Inferior parietal cortex (tissue), 1 donor: ENCODE measurements around the gene SLC9A5.

ENCODE experiments used
- DNase-seq: peaks from one replicate; pipeline ENCODE4 v3.0.0-alpha.2; 2016; ENCODE audit errors: extremely low spot score

The SLC9A5 gene

GRCh38 chr16:67213197-67214019 lies 35.4 kb upstream of the SLC9A5 start:
- DNase-seq, result no peak

DNA sequence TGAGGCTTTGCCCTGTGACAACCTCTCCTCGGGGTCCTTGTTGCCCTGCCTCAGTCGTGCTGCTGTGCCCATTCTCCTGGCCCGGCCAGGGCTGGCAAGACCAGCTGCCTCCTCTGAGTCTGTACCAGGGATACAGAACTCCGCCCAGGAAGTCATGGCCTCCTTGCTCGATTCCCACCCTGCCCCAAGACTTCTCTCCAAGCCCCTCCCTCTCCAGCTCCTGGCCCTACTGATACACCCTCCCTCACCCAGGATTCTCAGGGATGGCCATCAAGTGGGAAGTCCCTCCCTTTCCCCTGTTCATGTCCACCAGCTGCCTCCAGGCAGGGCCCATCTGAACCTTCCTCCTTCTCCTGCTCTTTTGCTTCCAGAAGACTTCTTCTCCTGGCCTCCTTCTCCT lies 33.1 kb upstream of the SLC9A5 start:
- DNase-seq, result no peak

DNA sequence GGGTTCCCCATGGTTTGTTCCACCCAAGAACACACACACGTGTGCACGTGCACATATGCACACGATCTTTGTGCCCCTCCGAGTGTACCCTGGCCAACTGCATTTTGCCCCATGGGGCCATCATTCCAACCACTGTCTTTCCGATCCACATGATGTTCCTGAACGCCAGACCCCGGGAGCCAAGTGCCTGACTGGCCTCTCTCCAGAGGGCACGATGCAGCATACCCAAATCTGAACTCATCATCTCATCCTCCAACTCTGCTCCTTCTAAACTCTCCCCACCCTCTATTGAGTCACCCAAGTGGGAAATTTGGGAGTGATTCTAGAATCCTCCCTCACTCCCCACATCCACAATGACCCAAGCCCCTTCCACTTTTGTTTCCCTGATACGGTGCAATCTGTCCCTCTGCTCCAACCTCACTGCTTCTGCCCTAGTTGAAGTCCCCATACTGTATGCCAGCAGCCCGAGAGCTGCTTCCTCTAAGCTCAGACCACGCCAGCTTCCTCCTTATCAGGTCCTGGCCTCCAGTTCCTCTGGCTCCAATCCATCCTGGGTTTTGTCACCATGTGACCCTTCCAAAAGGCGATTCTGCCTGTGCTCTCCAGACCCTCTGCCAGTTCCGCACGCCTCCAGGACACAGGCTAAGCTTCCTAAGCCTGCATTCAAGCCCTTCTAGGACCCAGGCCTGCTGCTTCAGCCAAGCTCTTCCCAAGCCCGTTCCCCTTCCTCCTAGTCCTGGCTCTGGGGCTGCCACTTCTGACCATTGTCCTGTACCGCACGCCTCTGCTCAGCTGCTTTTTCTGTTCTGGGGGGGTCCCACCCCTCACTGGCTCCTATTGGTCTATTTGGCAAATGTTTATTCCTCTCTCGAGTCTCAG lies 31.9 kb upstream of the SLC9A5 start:
- DNase-seq, result peak; percentile 25

GRCh38 chr16:67223992-67224391 lies 24.8 kb upstream of the SLC9A5 start:
- DNase-seq, result no peak

- DNase-seq, result no peak
Measured at GRCh38 chr16:67226295-67226803, 22.4 kb upstream of the SLC9A5 start.

DNA sequence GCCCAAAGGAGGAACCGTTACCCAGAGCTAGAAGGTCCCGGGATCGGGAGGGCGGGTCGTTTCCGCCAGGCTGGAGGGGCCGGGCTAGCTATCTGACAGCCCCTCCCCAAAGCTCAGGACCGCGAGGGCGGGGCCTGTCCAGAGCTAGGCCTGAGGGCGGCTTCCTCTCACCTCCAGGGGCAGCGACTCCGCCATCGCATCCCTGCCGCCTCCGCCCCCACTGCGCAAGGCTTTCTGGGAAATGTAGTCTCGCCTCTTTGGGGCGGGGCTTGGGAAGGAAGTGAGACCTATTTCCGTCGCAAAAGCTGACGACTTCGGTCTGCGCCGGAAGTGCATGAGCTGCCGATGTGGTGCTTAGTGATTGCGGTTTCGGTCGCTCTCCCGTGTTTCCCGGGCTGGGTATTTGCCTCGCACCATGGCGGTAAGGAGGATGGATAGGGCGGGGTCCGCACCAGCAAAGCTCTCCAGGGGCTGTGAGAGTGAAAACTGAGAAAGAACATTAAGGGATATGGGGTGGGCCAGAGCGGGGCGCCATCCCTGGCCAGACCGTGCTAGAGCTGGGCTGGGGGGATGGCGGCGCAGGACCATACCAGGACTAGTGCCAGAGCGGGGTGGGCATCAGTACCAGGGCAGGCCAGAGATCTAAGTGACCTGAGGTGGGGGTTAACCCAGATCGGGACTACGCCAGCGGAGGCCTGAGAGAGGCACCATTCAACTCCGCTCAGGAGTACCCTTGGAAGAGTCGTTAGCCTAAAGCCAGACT lies 21.8 kb upstream of the SLC9A5 start, which contains the start of gene TMEM208:
Gene TMEM208, plus strand, starts transcription at position 327 of the 763 bp plus-strand sequence. Its CDS starts 89 bp downstream, at position 416.
- peak; percentile 99 for DNase-seq

GRCh38 chr16:67227567-67227921 lies 21.2 kb upstream of the SLC9A5 start:
- no peak for DNase-seq

- DNase-seq, result no peak
Measured at GRCh38 chr16:67228034-67228785, 20.6 kb upstream of the SLC9A5 start.

DNA sequence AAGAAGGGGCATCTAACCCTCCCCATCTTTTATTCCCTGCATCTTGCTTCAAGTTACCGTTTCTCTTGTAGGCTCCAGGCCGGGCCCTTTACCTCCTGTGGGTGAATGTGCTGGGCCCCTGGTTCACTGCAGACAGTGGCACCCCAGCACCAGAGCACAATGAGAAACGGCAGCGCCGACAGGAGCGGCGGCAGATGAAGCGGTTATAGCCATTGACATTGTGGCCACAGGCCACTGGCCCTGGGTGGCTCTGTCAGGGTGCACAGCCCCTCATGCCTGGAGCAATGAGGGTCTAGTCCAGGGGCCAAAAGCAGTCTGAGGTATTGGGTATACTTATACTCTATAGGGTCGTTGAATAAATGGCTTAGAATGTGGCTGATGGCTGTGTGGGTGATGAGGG lies 19.9 kb upstream of the SLC9A5 start:
- no peak for DNase-seq

DNA sequence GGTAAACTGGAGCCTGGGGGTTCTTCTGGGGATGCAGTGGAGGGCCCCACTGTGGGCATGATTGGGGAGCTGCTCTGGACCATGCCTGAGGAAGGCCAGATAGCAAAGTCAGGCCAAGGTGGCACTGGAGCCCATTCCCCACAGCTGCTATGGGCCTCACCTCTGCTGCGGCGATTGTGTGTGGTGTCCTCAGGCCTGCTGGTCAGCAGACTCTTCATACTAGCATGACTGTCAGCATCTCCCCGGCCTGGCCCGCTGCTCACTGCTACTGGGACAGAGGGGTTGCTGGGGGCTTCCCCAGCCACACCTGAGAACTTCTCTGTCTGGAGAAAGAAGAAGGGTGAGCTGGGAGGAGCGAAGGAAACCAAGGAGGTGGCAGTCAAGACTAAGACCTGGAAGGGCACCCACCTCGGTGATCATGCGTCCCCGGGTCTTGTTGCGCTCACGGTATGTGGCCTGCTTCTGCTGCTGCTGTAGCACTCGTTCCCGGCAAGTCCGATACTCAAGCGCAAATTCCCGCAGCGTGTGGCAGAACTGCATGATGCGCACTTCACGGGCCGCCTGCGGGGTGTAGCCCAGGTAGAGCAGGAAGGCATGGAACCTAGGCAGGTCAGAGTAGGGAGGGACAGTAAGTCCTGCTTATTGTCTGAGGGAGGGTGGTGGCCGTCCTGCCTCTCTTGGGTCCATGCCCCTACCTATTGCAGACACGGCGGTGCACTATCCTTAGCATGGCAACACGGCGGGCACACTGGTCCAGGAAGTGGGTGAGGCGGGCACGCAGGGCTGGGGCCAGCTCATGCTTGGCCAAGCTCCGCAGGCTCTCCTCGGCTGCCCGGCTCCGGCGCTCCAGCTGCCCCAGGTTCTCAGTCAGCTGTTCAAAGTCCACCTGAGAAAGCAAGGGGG lies 18.6 kb upstream of the SLC9A5 start:
- DNase-seq, result no peak

- DNase-seq, result no peak
Measured at GRCh38 chr16:67230809-67231660, 17.7 kb upstream of the SLC9A5 start.

DNA sequence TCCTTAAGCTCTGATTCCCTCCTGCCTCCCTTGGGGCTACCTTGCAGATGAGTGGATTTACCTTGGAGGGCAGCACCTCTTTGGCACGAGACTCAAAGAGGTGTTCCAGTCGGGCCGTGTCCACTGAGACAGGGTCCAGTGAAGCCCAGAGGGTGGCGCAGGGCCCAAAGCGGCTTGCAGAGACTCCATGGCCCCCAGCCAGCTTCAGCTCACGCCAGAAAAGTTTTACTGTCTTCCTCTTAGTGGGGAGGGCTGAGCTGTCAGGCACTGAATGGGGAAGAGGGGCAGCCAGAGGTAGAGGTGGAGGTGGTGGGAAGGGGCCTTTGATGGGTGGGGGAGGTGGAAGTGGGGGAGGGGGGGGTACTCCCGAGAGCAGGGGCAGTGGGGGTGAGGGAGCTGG lies 15.2 kb upstream of the SLC9A5 start:
- DNase-seq, result no peak

DNA sequence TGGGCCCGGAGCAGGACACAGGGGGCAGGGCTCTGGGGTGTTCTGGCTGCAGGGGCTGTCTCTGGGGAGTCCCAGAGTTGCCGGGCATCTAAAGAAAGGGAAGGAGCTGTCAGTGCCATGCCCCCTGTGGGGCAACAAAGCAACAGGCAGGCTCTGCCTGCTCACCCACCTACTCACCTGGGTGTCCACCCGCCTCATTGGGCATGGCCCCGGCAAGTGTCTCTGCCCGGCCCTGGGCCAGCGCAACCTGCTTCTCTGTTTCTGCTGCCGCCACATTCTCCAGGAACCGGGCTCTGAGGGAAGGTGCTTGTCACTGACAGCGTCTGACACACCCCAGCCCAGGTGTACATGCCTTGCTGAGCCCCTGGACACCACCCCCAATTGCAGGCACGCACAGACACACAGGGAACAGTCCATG lies 14.6 kb upstream of the SLC9A5 start:
- no peak for DNase-seq

DNA sequence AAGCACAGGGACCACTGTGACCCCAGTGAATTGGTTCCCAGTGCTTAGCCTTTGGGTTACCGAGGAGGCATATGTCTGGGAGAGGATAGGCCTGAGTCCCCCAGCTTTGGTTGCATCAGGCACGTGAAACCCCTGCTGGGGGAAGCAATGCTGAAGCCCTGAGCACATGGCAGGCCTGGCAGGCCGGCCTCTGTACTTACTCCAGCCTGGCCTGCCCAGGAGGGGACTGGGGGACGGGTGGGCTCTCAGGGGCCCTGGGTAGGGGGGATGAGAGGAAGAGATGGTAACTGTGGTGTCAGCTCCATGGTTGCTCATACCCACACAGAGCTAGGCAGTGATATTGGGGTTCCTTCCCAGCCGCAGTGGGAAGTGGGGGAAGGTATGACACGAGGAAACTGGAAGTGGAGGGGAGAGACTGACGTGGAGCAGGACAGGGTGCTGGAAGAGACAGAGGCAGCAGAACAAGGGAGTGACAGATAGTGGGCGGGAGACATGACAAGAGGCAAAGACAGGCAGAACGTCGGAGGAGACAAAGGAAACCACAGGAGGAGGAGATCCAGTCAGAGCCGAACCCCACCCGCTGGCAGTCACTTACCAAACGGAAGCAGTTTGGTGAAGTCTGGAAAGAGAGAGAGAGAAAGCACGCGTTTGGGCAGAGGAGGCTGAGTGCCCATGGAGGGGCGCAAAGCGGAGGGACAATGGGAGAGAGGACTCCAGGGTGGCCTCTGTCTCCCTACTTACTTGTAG lies 12.8 kb upstream of the SLC9A5 start:
- no peak for DNase-seq

- no peak for DNase-seq
Measured at GRCh38 chr16:67236563-67237395, 12.0 kb upstream of the SLC9A5 start.

DNA sequence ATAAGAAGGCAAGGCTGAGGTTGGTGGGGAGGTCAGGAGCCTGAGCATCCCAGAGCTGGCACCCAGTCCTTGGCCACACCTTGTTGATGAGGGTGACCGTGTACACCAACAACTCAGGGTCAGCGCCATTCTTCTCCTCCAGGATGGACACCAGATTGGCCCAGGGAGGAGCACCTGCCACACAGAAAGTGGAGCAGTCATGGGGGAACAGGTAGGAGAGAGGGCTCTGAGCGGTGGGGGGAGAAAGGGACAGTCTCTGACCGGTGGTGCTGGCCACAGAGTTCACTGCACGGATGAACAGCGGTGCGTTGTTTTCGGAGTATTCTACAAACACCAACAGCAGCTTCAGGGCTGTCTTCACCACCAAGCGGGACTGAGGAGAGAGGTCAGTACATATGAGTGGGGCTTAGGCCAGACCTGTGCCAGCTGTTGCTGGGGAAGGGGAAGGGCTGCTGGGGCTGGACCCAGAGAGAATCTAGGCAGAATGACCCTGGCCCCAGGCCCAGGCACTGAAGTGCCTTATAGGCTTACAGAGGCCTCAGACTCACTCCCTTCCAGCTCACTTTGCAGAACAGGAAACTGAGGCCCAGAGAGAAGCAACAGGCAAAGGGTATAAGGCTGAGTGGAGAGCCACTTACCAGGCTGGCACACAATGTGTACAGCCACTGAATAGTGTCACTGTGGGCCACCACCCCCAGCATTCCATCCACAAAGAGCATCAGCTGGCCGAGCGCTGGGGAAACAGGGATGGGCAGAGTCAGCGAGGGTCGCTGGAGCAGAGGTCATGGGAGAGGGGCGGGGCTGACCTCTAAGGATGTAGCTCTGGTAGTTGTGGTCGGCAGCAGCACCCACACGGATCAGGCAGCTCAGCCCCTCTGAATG lies 11.1 kb upstream of the SLC9A5 start:
- DNase-seq, result no peak

DNA sequence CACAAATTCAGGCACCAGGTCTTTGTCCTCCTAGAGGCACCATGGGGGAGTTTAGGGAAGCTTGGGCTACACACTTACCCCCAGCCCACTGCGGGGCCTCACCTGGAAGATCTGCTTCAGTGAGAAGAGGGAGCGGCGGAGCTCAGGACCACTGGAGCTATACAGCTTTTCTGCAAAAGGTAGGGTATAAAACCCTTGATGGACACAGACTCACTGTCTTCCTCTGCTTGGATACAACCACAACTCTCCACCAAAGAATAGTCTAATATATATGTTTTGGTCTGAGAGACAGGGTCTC lies 10.6 kb upstream of the SLC9A5 start:
- no peak for DNase-seq
